ENCODE results near the gene VCL.
"Not testable (repeated sequence)": the region's sequence is repeated elsewhere in the genome, so short reads cannot be mapped to it uniquely, and the experiment has no call there.

VCL gene

DNA sequence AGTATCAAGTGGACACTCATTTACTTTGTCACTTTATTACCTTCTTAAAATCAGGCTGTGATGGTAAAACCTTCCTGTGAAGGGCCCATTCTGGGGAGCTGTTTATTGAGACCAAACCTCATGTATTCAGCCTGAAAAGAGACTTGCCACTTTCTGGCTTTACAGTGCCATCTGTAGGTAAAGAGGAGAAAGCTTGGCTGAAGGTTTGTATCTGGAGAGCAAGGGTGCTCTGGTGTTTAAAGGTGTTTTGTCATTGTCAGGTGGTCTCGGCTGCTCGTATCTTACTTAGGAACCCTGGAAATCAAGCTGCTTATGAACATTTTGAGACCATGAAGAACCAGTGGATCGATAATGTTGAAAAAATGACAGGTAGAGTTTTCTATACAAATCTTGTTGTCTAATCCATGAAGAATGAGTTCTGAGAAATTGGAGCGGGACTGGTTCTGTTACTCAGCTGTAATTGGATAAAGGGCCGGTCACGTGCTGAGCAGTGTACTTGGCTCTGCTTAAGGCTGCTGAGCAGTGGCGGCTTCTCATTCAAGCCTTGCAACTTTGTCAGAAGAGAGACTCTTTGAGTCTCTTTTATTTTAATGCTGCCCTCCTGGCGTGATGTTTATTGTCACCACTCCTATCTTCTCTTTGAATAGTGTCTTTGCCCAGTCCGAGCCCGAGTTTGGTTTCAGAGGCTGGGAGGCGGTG is 105.8 kb downstream of the VCL start:
- no peak for DNase-seq (ENCODE audit: low read depth in 1 of 2, low spot score in 1 of 2)

DNA sequence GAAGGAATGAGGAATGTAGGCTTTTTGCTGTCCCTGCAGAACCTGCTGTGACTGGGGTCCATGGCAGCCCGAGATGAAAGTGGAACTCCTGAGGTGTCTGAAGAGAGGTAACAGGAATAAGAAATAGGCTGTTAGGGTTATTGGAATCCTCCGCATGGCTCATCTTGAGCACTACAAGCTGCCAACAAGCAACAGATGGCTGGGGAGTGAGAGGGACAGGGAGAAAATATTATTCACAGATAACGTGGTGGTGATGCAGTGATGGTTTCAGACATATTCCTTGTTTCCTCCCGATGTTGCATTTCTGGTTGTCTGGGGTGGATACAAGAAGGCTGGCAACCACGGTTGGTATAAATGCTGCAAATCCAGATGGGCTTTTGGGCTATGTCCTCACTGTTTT is 106.6 kb downstream of the VCL start:
- no peak for DNase-seq (ENCODE audit: low read depth in 1 of 2, low spot score in 1 of 2)

DNA sequence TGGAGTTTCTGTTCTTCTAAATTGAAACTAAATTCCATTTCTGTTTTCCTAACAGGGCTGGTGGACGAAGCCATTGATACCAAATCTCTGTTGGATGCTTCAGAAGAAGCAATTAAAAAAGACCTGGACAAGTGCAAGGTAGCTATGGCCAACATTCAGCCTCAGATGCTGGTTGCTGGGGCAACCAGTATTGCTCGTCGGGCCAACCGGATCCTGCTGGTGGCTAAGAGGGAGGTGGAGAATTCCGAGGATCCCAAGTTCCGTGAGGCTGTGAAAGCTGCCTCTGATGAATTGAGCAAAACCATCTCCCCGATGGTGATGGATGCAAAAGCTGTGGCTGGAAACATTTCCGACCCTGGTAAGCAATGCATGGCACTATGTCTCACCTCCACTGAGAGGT is 107.1 kb downstream of the VCL start:
- DNase-seq (ENCODE audit: low read depth in 1 of 2, low spot score in 1 of 2) = no peak

DNA sequence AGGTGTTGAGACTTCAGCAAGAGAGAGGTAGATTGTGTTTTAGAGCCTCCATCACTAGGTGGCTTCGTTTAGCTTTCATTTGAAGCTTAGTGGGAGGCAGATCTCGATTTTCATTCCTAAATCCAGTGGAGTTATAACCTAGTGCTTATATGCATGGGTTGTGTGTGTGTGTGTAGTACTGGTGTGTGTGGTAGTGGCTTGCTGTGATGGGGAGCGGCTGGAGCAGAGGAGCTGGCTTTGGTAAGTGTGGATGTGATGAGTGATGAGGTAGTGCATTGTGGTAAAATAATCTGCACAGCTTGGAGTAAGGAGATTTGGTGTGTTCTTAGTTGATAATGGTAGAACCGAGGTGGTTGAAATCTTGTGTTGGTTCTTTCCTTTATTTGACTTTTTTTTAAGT is 109.5 kb downstream of the VCL start:
- DNase-seq (ENCODE audit: low read depth in 1 of 2, low spot score in 1 of 2) = no peak

DNA sequence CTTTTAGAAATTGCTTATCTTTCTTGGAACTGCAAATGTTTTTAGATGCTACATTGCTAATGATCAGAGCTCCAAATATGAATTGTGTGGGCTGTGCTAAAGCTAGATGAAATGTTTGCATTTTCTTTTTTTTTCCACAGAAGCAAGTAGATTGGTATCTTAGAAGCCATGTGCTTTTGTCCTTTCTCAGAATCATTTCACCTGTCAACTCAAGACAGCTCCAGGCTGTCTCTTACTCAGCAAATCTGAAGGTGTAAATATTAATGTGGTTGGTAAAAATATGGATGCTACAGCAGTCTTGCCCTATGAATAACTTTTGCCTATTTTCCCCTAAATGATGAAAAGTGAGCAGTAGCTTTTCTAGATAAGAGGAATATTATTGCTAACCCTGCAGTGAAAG is 111.5 kb downstream of the VCL start:
- DNase-seq (ENCODE audit: low read depth in 1 of 2, low spot score in 1 of 2) = no peak

DNA sequence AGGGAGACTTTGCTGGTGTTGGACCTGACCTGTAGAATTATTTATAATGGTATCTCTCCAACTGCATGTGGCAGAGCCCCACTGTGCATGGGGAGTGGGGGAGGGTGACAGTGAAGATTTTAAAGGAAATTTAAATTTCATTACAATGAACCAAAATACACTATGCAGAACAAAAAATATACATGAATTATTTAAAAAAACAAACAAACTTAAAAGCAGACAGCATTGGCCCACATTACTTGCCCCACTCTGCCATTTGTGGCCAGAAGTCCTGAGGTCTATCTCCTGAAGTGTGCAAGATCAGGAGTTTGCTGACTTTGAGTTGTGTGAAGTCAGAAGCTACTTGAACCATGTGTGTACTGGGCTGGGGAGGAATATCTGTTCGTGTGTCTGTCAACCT is 112.2 kb downstream of the VCL start:
- DNase-seq (ENCODE audit: low read depth in 1 of 2, low spot score in 1 of 2) = no peak

DNA sequence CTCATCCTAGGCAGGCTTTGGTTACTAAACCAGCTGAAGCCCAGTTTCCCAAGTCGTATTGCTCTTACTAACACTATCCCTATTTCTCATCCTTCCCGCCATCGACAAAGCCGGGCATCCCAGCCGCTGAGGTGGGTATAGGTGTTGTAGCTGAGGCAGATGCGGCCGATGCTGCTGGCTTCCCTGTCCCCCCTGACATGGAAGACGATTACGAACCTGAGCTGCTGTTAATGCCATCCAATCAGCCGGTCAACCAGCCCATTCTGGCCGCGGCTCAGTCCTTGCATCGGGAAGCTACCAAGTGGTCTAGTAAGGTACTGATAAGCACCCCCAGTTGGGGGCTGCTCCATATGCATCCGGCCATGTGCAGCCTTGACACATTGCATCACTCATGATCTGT is 113.9 kb downstream of the VCL start:
- DNase-seq (ENCODE audit: low read depth in 1 of 2, low spot score in 1 of 2) = no peak

DNA sequence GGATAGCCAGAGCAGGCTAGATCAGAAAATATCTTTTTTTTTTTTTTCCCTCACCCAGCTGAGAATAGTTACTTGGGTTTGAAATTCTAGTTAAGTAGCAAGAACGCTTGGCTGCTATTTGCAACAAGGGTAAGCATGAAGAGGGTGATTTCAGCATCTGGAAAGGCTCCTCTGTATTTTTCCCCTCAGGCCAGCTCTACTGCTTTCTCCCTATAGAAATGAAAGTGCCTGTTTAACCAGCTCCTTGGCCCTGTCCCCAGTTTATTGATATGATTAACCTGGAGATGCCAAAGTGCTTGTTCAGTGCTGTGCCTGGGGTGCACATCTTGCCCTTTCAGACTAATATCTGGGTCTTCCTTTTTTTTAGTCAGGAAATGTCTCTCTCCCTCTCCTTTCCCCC is 115.6 kb downstream of the VCL start:
- no peak for DNase-seq (ENCODE audit: low read depth in 1 of 2, low spot score in 1 of 2)

DNA sequence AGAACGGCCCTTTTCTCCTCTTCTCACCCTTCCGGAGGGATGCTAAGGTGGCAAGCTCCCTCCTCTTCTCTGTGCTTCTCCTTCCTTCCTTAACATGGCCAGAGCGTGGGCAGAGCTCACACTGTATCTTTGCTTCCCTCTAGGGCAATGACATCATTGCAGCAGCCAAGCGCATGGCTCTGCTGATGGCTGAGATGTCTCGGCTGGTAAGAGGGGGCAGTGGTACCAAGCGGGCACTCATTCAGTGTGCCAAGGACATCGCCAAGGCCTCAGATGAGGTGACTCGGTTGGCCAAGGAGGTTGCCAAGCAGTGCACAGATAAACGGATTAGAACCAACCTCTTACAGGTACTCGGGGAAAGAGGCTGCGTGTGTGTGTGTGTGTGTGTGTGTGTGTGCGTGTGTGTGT is 116.1 kb downstream of the VCL start:
- DNase-seq (ENCODE audit: low read depth in 1 of 2, low spot score in 1 of 2) = no peak

DNA sequence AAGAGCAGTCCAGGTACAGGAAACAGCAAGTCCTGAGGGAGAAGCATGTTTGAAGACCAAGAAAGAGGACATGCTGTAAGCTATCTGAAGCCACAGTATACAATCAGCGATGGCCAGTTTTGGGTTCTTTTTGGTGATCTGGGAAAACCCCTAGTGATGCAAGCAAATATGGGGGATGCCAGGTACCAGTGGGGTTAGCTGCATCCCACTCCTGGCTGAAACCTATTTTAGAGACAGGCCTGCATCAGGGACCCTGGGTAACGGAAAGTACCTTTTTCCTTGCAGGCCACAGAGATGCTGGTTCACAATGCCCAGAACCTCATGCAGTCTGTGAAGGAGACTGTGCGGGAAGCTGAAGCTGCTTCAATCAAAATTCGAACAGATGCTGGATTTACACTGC is 119.8 kb downstream of the VCL start:
- no peak for DNase-seq (ENCODE audit: low read depth in 1 of 2, low spot score in 1 of 2)

DNA sequence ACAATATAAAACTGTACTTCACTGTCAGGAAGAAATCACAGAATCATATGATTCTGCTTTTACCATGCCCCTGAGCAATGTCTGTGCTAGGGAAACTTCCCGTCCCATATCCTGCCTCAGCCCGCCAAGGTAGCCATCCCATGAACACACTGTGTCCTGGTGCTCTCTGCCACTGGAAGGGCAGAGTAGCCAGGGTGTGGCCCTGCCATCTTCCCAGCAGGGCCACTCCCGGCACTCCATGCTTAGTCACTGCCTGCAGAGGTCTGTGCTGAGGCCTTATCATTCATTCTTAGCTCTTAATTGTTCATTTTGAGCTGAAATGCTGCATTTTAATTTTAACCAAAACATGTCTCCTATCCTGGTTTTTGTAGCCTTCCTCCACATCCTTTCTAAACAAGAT is 120.9 kb downstream of the VCL start:
- no peak for DNase-seq (ENCODE audit: low read depth in 1 of 2, low spot score in 1 of 2)

DNA sequence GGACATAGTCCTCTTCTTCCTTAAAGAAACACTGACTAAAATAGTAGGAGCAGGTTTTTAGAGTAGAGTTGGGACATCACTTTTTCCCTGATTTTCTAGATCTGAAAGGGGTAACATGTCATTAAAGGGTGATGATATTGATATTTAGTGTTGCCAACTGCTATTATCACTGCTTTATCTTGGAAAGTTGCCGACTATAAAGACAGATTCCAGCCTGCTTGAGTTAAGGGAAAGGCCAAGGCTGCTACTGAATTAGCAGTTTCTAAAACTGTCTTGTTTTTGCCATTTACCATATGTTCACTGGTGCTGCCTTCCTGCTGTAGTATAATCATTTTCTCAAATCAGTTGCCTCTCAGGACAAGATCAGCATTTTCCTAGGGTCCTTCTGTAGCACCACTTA is 123.0 kb downstream of the VCL start:
- no peak for DNase-seq (ENCODE audit: low read depth in 1 of 2, low spot score in 1 of 2)

DNA sequence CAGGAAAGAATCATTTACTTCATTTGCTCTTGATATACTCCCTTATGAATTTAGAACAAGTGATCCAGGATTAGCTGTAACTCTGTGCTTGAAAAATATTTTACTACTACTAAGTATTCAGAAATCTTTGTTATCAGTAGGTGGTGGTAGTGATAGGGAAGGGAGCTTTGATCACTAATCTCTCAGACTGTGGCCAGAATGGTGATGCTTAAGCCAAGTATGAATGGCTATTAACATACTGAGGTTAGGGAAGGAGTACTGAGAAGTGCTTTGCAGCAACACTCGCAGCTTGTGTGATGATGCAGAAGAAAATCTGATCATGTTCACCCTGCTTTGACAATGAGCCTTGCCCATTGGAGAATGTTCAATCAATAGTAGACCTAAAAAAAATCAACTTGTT is 123.5 kb downstream of the VCL start:
- DNase-seq (ENCODE audit: low read depth in 1 of 2, low spot score in 1 of 2) = no peak

DNA sequence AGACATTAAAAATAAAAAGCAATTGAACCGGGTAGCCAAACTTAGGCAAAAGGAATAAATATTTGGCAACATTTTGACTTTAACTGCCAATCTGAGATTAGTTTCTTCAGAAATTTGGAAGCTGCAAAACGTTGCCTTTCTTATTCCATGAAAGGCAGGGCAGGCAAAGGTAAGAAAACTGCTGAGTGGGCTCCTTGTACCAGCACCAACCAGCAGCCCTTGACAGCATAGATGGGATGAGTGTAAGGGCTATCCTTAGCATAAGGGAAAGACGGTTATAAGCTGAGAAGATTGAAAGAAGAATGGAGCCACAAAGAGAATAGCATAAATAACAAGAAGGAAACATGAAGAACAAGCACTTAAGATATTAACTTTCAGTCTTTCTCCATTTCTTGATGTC is 124.1 kb downstream of the VCL start:
- DNase-seq (ENCODE audit: low read depth in 1 of 2, low spot score in 1 of 2) = no peak

DNA sequence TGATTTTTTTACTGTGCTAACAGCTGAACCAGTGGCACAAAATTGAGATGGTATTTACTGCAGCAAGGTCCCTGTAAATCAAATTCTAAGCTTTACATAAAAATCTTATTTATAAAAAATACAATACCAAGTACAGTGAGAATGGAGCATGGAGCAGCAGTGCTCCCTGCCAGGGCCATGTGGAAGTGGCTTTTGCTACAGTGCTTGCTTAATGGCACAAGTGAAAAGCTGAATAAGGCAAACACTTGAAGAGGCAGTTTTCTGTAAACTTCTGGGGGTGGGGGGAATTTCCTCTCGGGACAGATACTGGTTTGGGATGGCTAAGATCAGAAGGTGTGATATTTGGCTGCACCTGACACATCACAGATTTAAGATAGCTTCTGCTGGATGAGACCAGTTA is 125.2 kb downstream of the VCL start:
- no peak for DNase-seq (ENCODE audit: low read depth in 1 of 2, low spot score in 1 of 2)

DNA sequence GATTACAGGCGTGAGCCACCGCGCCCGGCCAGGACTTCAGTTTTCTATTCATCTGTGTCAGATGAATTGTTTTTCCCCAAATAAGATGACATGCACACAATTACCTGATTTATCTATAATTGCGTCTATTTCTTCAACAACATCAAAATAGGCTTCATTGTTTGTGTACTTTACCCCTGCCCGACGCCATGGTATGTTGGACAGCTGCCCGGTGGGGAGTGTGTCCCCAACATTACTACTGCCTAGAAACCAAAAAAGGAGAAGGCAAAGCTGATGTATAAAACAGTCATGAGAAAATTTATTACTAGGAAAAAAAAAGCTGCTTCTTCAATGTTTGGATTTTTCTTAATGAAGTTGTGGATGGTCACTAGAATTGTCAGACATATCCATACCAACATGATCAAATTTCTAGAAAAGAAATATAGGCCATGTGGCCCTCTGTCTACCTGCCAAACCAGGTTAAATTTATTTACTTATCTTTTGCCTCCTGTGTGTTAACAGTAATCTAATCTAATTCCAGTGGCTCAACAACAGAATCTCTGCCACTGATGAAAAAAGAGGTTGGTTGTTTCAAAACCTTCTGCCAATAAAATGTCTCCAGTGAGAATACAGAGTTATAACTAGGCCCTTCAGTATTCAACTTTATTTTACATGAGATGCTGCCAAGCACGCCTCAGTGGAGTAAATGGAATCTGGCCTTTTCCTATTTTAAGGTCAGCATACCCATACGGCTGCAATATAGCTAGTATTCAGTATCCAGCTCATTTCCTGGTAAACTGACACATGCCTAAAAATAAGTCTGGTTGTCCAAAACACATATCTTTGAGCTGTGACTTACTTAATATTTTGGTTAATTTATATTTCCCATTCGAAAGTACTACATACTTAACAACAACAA is 136.3 kb downstream of the VCL start:
- DNase-seq (ENCODE audit: low read depth in 1 of 2, low spot score in 1 of 2) = no peak

DNA sequence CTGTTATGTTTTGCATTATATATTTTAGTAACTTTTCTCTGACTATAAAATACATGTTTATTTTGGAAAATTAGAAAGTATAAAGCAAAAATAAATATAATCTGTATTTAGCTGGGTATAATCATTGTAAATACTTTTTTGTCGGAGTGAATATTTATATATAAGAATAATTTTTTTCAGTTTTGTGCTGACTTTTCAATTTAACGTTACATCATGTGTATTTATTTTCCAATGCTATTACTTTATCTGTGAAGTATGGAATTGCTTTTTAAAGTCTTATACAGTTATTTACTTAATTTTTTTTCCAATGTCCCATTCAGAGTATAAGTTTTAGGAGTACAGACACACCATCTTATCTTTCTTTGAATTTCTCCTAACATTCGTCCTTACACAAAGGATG is 137.5 kb downstream of the VCL start:
- DNase-seq (ENCODE audit: low read depth in 1 of 2, low spot score in 1 of 2) = no peak

DNA sequence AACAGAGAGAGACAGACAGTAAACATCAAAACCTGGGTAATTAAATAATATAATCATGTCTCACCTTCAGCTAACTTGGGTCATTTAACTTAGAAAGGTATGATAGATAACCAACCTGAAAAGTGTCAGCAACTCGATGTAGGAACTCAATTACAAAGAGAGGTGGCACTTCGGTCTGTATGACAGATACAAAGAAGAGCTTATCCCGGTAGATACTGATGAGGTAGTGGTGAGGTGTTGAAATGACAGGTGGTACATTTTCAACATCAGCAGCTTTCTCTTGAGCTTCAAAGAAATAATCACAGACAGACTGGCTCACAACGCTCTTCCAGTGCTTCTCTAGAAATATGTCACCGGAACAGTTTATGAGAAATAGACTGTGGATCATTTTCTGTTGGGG is 140.1 kb downstream of the VCL start:
- no peak for DNase-seq (ENCODE audit: low read depth in 1 of 2, low spot score in 1 of 2)

DNA sequence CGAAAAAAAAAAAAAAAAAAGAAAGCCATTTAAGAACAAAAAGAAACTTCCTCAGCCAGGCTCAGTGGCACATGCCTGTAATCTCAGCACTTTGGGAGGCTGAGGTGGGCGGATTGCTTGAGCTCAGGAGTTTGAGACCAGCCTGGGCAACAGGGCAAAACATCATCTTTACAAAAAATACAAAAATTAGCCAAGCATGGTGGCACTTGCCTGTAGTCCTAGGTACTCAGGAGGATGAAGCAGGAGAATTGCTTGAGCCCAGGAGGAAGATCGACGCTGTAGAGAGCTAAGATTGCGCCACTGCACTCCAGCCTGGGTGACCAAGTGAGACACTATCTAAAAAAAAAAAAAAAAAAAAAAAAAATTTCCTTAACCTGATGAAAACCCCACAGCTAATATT is 140.7 kb downstream of the VCL start:
- not testable (repeated sequence) for DNase-seq (ENCODE audit: low read depth in 1 of 2, low spot score in 1 of 2)

DNA sequence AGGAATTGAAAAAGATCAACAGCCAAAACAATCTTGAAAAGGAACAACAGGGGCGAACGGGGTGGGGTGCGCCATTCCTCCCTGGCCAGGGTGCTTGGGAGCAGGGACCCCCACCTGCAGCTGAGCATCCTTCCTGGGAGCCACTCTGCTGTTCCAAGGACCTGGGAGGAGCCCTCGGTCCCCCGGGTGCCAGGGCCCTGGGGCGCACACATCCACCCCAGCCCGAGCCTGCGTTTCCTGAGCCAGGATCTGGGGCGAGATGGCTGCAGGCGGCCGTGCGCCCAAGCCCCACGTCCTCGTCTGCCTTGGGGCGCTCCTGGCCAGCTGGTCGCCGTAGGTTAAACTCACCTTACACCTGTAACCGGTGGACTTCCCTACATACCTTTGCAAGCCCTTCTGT is 142.1 kb downstream of the VCL start:
- no peak for DNase-seq (ENCODE audit: low read depth in 1 of 2, low spot score in 1 of 2)

DNA sequence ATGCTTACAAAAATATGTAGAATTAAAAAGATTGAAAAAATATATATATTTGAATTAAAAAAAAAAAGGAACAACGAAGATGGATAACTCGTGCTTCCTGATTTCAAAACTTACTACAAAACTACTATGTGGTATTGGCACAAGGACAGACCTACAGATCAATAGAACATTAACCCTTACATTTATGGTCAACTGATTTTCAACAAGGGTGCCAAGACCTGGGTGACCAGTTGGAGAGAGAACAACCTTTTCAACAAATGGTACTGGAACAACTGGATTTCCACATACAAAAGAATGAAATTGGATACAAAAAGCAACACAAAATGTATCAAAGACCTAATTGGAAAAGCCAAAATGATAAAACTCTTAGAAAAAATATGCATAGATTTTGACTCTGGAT is 142.6 kb downstream of the VCL start:
- DNase-seq (ENCODE audit: low read depth in 1 of 2, low spot score in 1 of 2) = no peak

DNA sequence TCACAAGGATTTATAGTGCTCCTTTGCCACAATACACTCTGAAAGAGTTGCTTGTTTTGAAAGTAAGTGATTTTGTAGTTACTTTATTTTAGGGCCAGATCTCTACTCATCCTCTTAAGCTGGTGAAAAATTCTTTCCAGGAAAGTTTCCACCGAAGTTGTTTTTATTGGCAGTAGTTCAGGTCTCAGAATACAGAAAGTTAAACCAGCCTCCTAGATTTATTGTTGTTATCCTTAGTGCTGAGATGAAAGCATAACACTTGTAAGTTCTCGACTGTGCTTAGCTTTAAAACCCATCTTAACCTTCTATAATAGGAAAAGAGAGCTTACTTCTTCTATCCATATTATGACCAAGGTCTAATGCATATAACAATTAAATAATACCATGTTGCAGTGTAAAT is 147.2 kb downstream of the VCL start:
- no peak for DNase-seq (ENCODE audit: low read depth in 1 of 2, low spot score in 1 of 2)

DNA sequence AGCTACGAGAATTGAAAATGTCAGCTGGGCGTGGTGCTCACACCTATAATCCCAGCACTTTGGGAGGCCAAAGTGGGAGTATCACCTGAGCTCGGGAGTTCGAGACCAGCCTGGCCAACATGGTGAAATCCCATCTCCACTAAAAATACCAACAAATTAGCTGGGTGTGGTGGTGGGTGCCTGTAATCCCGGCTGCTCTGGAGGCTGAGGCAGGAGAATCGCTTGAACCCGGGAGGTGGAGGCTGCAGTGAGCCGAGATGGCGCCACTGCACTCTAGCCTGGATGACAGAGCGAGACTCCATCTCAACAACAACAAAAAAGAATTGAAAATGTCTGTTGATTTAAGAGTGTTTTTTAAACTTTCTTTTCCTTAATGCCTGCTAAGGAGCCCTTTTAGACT is 149.1 kb downstream of the VCL start:
- not testable (repeated sequence) for DNase-seq (ENCODE audit: low read depth in 1 of 2, low spot score in 1 of 2)
